ENCODE measurements around the gene TMEM204. TPM values are rescaled to one million over a fixed set of nuclear protein-coding genes. Genes with fewer than 3 reads are reported as not detected.

Gene TMEM204
- polyA plus RNA-seq, 1 experiment, result 6.2 TPM

DNA sequence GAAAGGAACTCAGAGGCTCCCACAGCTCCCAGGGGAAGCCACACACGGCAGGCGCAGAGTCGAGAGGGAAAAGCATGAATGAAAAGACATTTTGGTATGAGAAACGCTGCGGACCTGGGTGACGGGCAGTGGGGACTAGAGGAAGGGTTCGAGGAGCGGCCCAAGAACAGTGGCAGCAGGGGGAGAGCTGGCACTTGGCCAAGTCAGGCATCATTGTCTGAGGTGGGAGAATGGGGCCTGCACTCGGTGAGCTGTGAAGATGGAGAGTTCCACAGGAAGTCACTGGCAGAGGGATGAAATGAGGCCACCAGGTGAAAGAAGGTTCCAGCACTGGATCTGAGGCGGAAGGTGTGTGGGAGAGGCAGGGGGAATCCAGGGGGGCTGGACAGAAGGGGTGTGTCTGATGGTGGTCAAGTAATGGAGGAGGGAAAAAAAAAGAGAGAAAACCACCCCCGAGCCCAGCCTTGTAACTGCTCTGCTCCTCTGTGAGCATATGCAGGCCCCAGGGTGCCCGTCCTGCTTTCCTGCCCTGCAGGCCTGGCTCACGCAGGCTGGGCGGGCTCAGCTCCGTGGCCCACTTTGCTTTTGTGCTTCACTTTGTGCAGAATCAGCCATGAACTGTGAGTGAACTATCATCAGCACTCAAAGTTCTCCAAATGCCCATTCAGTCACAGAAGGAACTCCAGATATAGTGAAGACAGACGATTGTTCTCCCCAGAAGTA, 31.8 kb downstream of the TMEM204 start:
- no peak for DNase-seq (ENCODE audit: low read depth, low spot score)
- ChIA-PET POLR2A (no interaction called here), CTCF (no interaction called here)
- Histone ChIP-seq H3K9me3 (ENCODE audit: control insufficient read depth, insufficient read depth, low read length) (no peaks in the 10 kb centered on the region), H3K4me3 (ENCODE audit: low read depth, low read length) (no peak overlapping the region), H3K27ac (ENCODE audit: low read depth, low read length) (no peak overlapping the region), H3K27me3 (ENCODE audit: control insufficient read depth, insufficient read depth, low read length) (no peaks in the 10 kb centered on the region)
- TF ChIP-seq, protein P1, sequence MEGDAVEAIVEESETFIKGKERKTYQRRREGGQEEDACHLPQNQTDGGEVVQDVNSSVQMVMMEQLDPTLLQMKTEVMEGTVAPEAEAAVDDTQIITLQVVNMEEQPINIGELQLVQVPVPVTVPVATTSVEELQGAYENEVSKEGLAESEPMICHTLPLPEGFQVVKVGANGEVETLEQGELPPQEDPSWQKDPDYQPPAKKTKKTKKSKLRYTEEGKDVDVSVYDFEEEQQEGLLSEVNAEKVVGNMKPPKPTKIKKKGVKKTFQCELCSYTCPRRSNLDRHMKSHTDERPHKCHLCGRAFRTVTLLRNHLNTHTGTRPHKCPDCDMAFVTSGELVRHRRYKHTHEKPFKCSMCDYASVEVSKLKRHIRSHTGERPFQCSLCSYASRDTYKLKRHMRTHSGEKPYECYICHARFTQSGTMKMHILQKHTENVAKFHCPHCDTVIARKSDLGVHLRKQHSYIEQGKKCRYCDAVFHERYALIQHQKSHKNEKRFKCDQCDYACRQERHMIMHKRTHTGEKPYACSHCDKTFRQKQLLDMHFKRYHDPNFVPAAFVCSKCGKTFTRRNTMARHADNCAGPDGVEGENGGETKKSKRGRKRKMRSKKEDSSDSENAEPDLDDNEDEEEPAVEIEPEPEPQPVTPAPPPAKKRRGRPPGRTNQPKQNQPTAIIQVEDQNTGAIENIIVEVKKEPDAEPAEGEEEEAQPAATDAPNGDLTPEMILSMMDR (IDR thresholded peaks at IDR 0.05; ENCODE audit: low read depth, low read length), result no peak

- ChIA-PET CTCF (no interaction called here), POLR2A (no interaction called here)
- Histone ChIP-seq H3K27ac (ENCODE audit: low read depth, low read length) (no peak overlapping the region), H3K4me3 (ENCODE audit: low read depth, low read length) (no peak overlapping the region), H3K27me3 (ENCODE audit: control insufficient read depth, insufficient read depth, low read length) (no peaks in the 10 kb centered on the region), H3K9me3 (ENCODE audit: control insufficient read depth, insufficient read depth, low read length) (no peaks in the 10 kb centered on the region)
- TF ChIP-seq, protein P1 (IDR thresholded peaks at IDR 0.05; ENCODE audit: low read depth, low read length), result no peak
- no peak for DNase-seq (ENCODE audit: low read depth, low spot score)
Observed at GRCh38 chr16:1567988-1568387, 34.5 kb downstream of the TMEM204 start.

DNA sequence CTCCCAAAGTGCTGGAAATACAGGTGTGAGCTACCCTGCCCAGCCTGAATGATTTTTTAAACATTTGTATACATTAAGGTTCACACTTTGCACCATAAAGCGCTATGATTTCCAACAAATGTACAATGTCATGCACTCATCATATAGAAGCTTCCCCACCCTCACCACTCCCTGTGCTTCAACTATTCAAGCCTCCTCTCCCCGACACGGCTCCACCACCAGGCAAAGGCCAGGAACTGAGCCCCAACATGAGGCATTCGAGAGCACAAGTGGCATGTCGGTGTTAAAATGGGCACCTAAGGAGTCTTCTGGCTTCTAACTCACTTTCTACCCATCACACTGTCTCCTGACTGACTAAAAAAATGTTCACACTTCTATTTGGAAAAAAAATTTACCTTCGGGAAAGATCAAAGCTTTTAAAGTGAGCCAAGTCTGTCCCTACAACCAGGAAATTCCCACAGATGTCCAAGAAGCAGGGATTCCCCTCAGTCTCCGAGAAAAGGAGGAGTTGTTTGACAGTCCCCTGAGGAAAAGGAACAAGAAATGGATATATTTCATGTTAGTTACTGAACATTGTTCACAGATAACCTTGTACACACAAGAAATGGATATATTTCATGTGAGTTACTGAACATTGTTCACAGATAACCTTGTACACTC, 37.7 kb downstream of the TMEM204 start:
- Histone ChIP-seq H3K27ac (ENCODE audit: low read depth, low read length) (no peak overlapping the region), H3K4me3 (ENCODE audit: low read depth, low read length) (no peak overlapping the region), H3K27me3 (ENCODE audit: control insufficient read depth, insufficient read depth, low read length) (no peaks in the 10 kb centered on the region), H3K9me3 (ENCODE audit: control insufficient read depth, insufficient read depth, low read length) (no peaks in the 10 kb centered on the region)
- ChIA-PET CTCF (no interaction called here), POLR2A (no interaction called here)
- DNase-seq (ENCODE audit: low read depth, low spot score), result no peak
- TF ChIP-seq, protein P1 (IDR thresholded peaks at IDR 0.05; ENCODE audit: low read depth, low read length), result no peak

GRCh38 chr16:1572673-1573072, 39.2 kb downstream of the TMEM204 start:
- TF ChIP-seq, protein P1 (IDR thresholded peaks at IDR 0.05; ENCODE audit: low read depth, low read length), result no peak
- Histone ChIP-seq H3K27me3 (ENCODE audit: control insufficient read depth, insufficient read depth, low read length) (no peaks in the 10 kb centered on the region), H3K27ac (ENCODE audit: low read depth, low read length) (no peak overlapping the region), H3K9me3 (ENCODE audit: control insufficient read depth, insufficient read depth, low read length) (no peaks in the 10 kb centered on the region), H3K4me3 (ENCODE audit: low read depth, low read length) (no peak overlapping the region)
- ChIA-PET CTCF (interaction anchor here (0.5 kb wide), 1 partner anchor 132 kb away, joined by 5 read pairs; no protein-coding TSS in a partner anchor), POLR2A (interaction anchor here (0.6 kb wide), 1 partner anchor 38 kb away, joined by 5 read pairs; no protein-coding TSS in a partner anchor)
- DNase-seq (ENCODE audit: low read depth, low spot score), result no peak

DNA sequence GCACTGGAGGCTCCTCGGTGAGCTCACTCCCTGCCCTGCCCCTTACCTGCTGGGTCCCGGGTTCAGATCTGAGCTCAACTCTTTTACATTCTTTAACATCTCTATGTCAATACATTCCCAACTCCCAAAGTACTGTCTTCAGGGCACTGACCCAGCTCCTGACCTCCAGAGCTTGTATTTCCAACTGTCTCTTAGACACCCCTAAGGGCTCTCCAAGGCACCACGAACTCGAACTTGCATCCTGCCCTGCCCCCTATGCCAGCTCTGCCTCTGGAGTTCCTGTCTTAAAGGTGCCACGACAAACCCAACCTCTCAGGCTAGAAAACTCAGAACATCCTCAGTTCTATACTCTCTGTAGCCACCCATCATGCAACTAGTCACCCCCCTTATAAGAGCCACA, 39.8 kb downstream of the TMEM204 start:
- POLR2A ChIA-PET, result interaction anchor here (0.6 kb wide), 1 partner anchor 37 kb away, joined by 5 read pairs; no protein-coding TSS in a partner anchor
- Histone ChIP-seq H3K27me3 (ENCODE audit: control insufficient read depth, insufficient read depth, low read length) (no peaks in the 10 kb centered on the region), H3K9me3 (ENCODE audit: control insufficient read depth, insufficient read depth, low read length) (no peaks in the 10 kb centered on the region), H3K4me3 (ENCODE audit: low read depth, low read length) (no peak overlapping the region), H3K27ac (ENCODE audit: low read depth, low read length) (no peak overlapping the region)
- TF ChIP-seq, protein P1 (IDR thresholded peaks at IDR 0.05; ENCODE audit: low read depth, low read length), result no peak
- CTCF ChIA-PET, result interaction anchor here (0.5 kb wide), 1 partner anchor 132 kb away, joined by 5 read pairs; no protein-coding TSS in a partner anchor
- no peak for DNase-seq (ENCODE audit: low read depth, low spot score)

Measured in AG04450 (cell line).